Measurements from ENCODE around the gene PEX5L. TPM values are rescaled to one million over a fixed set of nuclear protein-coding genes. Genes with fewer than 3 reads are reported as not detected.

The PEX5L gene
- total and polyA plus RNA-seq, 4 experiments from 2014 or later = 0.06 TPM; not detected in 3

DNA sequence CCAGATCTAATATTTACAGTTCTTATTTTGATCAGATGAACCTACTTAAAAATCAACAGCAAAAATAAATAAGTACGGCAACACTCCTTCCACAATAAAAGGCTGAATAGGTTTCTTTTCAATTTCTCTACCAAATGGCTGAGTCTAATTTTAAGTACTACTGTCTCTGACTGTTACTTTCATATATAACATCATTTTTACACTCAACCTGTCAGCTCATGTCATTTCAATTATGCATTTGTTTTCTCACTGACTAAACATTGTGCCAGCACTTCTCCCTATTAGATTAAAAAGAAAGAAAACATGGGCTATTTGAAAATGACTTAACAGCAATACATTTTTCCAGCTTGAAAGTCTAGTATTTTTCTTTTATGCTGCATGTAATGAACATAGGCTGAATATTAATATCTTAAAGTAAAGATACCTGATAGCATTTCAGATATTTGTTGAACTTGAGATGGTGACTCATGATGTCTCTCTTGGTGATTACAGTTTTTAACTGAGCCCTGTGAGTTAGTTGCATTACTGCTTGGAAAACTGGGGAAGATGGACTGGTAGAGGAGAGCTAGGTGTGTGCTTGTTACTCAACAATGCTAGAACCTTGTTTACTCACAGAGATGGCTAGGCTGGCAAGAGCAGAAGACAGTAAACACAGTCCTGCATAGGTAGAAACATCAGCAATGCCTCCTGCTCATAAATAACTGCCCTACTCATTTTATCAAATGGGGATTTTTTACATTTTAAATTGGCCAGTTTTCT lies 73.9 kb downstream of the PEX5L start:
- H3K27me3 Mint-ChIP-seq = peaks cover 8 to 10% of the 10 kb centered on the region in 2 donors
- no peak overlapping the region for H3K27ac Mint-ChIP-seq
- CTCF ChIA-PET (ENCODE audit: partially characterized antibody) = no interaction called here

DNA sequence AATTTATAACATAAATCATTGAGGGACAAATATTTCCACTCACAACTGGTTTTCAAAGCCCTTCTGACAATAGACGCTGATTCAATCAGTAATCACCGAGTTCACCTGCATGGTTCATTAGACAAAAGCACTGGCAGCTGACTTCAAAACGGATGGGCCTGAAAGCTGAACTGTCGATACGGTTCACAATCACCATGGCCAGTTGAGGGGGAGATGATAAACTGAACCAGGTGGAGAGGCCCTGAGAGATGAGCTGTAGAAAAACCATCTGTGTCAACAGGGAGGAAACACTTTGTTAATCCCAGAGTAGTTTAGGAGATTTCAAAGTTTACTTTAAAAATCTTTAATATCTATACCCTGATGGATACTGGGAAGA lies 75.0 kb downstream of the PEX5L start:
- peaks cover 0 to 11% (median 6%) of the 10 kb centered on the region in 4 donors for H3K4me1 Mint-ChIP-seq
- intact Hi-C loops (cut with micrococcal nuclease) = no loop called here
- H3K27ac Mint-ChIP-seq = no peak overlapping the region
- no peak for DNase-seq
- ChIA-PET POLR2A (ENCODE audit: partially characterized antibody) (no interaction called here), CTCF (ENCODE audit: partially characterized antibody) (no interaction called here)
- H3K36me3 ChIP-seq (ENCODE audit: insufficient read depth, low read length) = no peaks in the 10 kb centered on the region
- H3K9me3 ChIP-seq (ENCODE audit: control insufficient read depth in 1 of 2, low read length in 2 of 2) = no peaks in the 10 kb centered on the region
- no peak overlapping the region for H3K4me3 ChIP-seq (ENCODE audit: low read length in 2 of 2)
- H3K36me3 Mint-ChIP-seq = no peaks in the 10 kb centered on the region
- H3K4me1 ChIP-seq (ENCODE audit: insufficient read depth, low read length) = peaks cover 7% of the 10 kb centered on the region
- peaks cover 7 to 10% of the 10 kb centered on the region in 2 donors for H3K27me3 Mint-ChIP-seq
- H3K27ac ChIP-seq (ENCODE audit: low read depth, low read length) = no peak overlapping the region
- peaks cover 0 to 4% (median 0%) of the 10 kb centered on the region in 8 donors for H3K9me3 Mint-ChIP-seq
- H3K27me3 ChIP-seq (ENCODE audit: insufficient read depth, low read length) = no peaks in the 10 kb centered on the region
- no peak overlapping the region for H3K4me3 Mint-ChIP-seq

More for the DNA sequence above, 73.9 kb downstream of the PEX5L start:
- no peak overlapping the region for H3K4me3 ChIP-seq (ENCODE audit: low read length in 2 of 2)
- DNase-seq = no peak
- POLR2A ChIA-PET (ENCODE audit: partially characterized antibody) = no interaction called here
- Mint-ChIP-seq H3K9me3 (peaks cover 0 to 4% (median 0%) of the 10 kb centered on the region in 8 donors), H3K4me3 (no peak overlapping the region), H3K36me3 (no peaks in the 10 kb centered on the region), H3K4me1 (peaks cover 0 to 5% (median 4%) of the 10 kb centered on the region in 4 donors)
- no peak overlapping the region for H3K27ac ChIP-seq (ENCODE audit: low read depth, low read length)
- H3K4me1 ChIP-seq (ENCODE audit: insufficient read depth, low read length) = no peaks in the 10 kb centered on the region
- no peaks in the 10 kb centered on the region for H3K36me3 ChIP-seq (ENCODE audit: insufficient read depth, low read length)
- no peaks in the 10 kb centered on the region for H3K27me3 ChIP-seq (ENCODE audit: insufficient read depth, low read length)
- no peaks in the 10 kb centered on the region for H3K9me3 ChIP-seq (ENCODE audit: control insufficient read depth in 1 of 2, low read length in 2 of 2)
- intact Hi-C loops (cut with micrococcal nuclease) = no loop called here

DNA sequence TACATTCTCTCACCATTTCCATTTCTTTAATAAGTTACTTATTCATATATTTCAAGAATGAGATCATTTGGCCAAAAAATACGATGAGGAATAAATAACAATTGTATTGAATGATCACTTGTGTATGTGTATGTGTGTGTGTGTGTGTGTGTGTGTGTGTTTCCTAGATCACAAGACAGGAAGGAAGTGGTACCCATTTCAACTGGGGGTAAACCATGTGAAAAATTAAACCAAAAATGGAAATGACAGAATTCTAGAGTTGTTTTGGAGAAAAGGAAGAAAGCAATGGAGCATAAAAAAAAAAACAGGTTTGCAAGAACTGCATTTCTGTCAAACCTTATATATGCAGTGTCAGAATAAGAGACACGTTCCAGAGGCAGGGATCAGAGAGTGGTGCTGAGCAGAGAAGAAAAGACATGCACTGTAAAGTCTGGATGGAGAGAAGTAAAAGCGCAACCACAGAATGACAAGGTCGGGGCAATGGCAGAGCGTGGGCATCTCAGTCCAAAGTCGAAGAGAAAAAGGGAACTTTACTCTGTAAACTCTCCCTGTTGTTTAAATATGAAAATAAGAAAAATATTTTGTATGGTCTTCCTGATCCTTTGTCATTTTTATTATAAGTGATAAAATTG lies 75.5 kb downstream of the PEX5L start:
- H3K36me3 Mint-ChIP-seq = no peaks in the 10 kb centered on the region
- H3K4me1 Mint-ChIP-seq = peaks cover 0 to 12% (median 7%) of the 10 kb centered on the region in 4 donors
- peaks cover 12% of the 10 kb centered on the region for H3K4me1 ChIP-seq (ENCODE audit: insufficient read depth, low read length)
- peaks cover 0 to 4% (median 0%) of the 10 kb centered on the region in 8 donors for H3K9me3 Mint-ChIP-seq
- H3K27me3 ChIP-seq (ENCODE audit: insufficient read depth, low read length) = no peaks in the 10 kb centered on the region
- intact Hi-C loops (cut with micrococcal nuclease) = no loop called here
- no peak overlapping the region for H3K4me3 Mint-ChIP-seq
- H3K27ac ChIP-seq (ENCODE audit: low read depth, low read length) = no peak overlapping the region
- no peaks in the 10 kb centered on the region for H3K36me3 ChIP-seq (ENCODE audit: insufficient read depth, low read length)
- ChIA-PET CTCF (ENCODE audit: partially characterized antibody) (no interaction called here), POLR2A (ENCODE audit: partially characterized antibody) (no interaction called here)
- DNase-seq = no peak
- H3K9me3 ChIP-seq (ENCODE audit: control insufficient read depth in 1 of 2, low read length in 2 of 2) = no peaks in the 10 kb centered on the region
- peaks cover 7 to 9% of the 10 kb centered on the region in 2 donors for H3K27me3 Mint-ChIP-seq
- H3K4me3 ChIP-seq (ENCODE audit: low read length in 2 of 2) = no peak overlapping the region
- H3K27ac Mint-ChIP-seq = no peak overlapping the region

- Mint-ChIP-seq H3K27ac (no peak overlapping the region), H3K9me3 (peaks cover 0 to 4% (median 0%) of the 10 kb centered on the region in 8 donors), H3K27me3 (peaks cover 7 to 9% of the 10 kb centered on the region in 2 donors), H3K4me3 (no peak overlapping the region), H3K36me3 (no peaks in the 10 kb centered on the region), H3K4me1 (peaks cover 0 to 12% (median 7%) of the 10 kb centered on the region in 4 donors)
- Histone ChIP-seq H3K4me1 (ENCODE audit: insufficient read depth, low read length) (peaks cover 13% of the 10 kb centered on the region), H3K27me3 (ENCODE audit: insufficient read depth, low read length) (no peaks in the 10 kb centered on the region), H3K27ac (ENCODE audit: low read depth, low read length) (no peak overlapping the region), H3K9me3 (ENCODE audit: control insufficient read depth in 1 of 2, low read length in 2 of 2) (no peaks in the 10 kb centered on the region), H3K36me3 (ENCODE audit: insufficient read depth, low read length) (no peaks in the 10 kb centered on the region), H3K4me3 (ENCODE audit: low read length in 2 of 2) (no peak overlapping the region)
- DNase-seq = no peak
- intact Hi-C loops (cut with micrococcal nuclease) = no loop called here
- ChIA-PET CTCF (ENCODE audit: partially characterized antibody) (no interaction called here), POLR2A (ENCODE audit: partially characterized antibody) (no interaction called here)
Measured at GRCh38 chr3:179958759-179959158, 78.0 kb downstream of the PEX5L start.

- H3K27ac Mint-ChIP-seq = no peak overlapping the region
- no peaks in the 10 kb centered on the region for H3K9me3 ChIP-seq (ENCODE audit: control insufficient read depth in 1 of 2, low read length in 2 of 2)
- H3K27ac ChIP-seq (ENCODE audit: low read depth, low read length) = no peak overlapping the region
- H3K4me3 Mint-ChIP-seq = no peak overlapping the region
- no peak for DNase-seq
- ChIA-PET CTCF (ENCODE audit: partially characterized antibody) (no interaction called here), POLR2A (ENCODE audit: partially characterized antibody) (no interaction called here)
- peaks cover 13% of the 10 kb centered on the region for H3K4me1 ChIP-seq (ENCODE audit: insufficient read depth, low read length)
- H3K36me3 ChIP-seq (ENCODE audit: insufficient read depth, low read length) = no peaks in the 10 kb centered on the region
- no peaks in the 10 kb centered on the region for H3K27me3 ChIP-seq (ENCODE audit: insufficient read depth, low read length)
- peaks cover 0 to 12% (median 7%) of the 10 kb centered on the region in 4 donors for H3K4me1 Mint-ChIP-seq
- H3K36me3 Mint-ChIP-seq = no peaks in the 10 kb centered on the region
- peaks cover 8 to 9% of the 10 kb centered on the region in 2 donors for H3K27me3 Mint-ChIP-seq
- no peak overlapping the region for H3K4me3 ChIP-seq (ENCODE audit: low read length in 2 of 2)
- intact Hi-C loops (cut with micrococcal nuclease) = no loop called here
- peaks cover 0 to 4% (median under 1%) of the 10 kb centered on the region in 8 donors for H3K9me3 Mint-ChIP-seq
Measured at GRCh38 chr3:179958143-179958542, 78.6 kb downstream of the PEX5L start.

GRCh38 chr3:179957264-179957845 lies 79.4 kb downstream of the PEX5L start:
- peaks cover 0 to 12% (median 7%) of the 10 kb centered on the region in 4 donors for H3K4me1 Mint-ChIP-seq
- POLR2A ChIA-PET (ENCODE audit: partially characterized antibody) = no interaction called here
- H3K27ac Mint-ChIP-seq = peak overlapping the region in 1 of 7 donors; percentile 65
- no peak overlapping the region for H3K4me3 ChIP-seq (ENCODE audit: low read length in 2 of 2)
- no peak overlapping the region for H3K27ac ChIP-seq (ENCODE audit: low read depth, low read length)
- H3K27me3 ChIP-seq (ENCODE audit: insufficient read depth, low read length) = no peaks in the 10 kb centered on the region
- no peaks in the 10 kb centered on the region for H3K9me3 ChIP-seq (ENCODE audit: control insufficient read depth in 1 of 2, low read length in 2 of 2)
- H3K4me1 ChIP-seq (ENCODE audit: insufficient read depth, low read length) = peaks cover 13% of the 10 kb centered on the region
- H3K9me3 Mint-ChIP-seq = peaks cover 0 to 4% (median under 1%) of the 10 kb centered on the region in 8 donors
- H3K36me3 Mint-ChIP-seq = no peaks in the 10 kb centered on the region
- no peak overlapping the region for H3K4me3 Mint-ChIP-seq
- CTCF ChIA-PET (ENCODE audit: partially characterized antibody) = no interaction called here
- H3K27me3 Mint-ChIP-seq = peaks cover 7 to 10% of the 10 kb centered on the region in 2 donors
- H3K36me3 ChIP-seq (ENCODE audit: insufficient read depth, low read length) = no peaks in the 10 kb centered on the region
- no peak for DNase-seq
- intact Hi-C loops (cut with micrococcal nuclease) = no loop called here

DNA sequence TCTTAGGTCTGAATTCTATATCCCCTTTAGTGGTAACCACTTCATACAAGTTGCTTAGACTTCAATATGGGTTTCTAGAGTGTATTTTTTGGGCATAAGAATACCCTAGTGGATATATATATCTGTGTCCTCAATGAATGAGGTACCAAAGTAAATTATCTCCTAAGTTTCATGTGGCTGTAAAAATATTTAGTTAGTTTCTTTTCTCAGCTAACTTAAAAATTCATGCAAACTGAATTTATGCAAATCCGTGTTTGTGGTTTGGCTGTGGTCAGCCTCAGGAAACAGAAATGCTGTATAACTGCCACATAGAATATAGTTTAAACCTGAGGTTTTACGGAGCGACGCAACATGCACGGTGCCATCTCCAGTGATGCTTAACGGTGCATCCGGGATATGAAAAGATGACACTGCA lies 80.3 kb downstream of the PEX5L start:
- peaks cover 8 to 10% of the 10 kb centered on the region in 2 donors for H3K27me3 Mint-ChIP-seq
- H3K9me3 Mint-ChIP-seq = peaks cover 0 to 4% (median under 1%) of the 10 kb centered on the region in 8 donors
- no peak overlapping the region for H3K27ac Mint-ChIP-seq
- H3K4me1 Mint-ChIP-seq = peaks cover 0 to 12% (median 7%) of the 10 kb centered on the region in 4 donors
- no peak overlapping the region for H3K27ac ChIP-seq (ENCODE audit: low read depth, low read length)
- no peaks in the 10 kb centered on the region for H3K27me3 ChIP-seq (ENCODE audit: insufficient read depth, low read length)
- no peaks in the 10 kb centered on the region for H3K9me3 ChIP-seq (ENCODE audit: control insufficient read depth in 1 of 2, low read length in 2 of 2)
- peaks cover 13% of the 10 kb centered on the region for H3K4me1 ChIP-seq (ENCODE audit: insufficient read depth, low read length)
- CTCF ChIA-PET (ENCODE audit: partially characterized antibody) = no interaction called here
- no peaks in the 10 kb centered on the region for H3K36me3 Mint-ChIP-seq
- POLR2A ChIA-PET (ENCODE audit: partially characterized antibody) = no interaction called here
- no peak overlapping the region for H3K4me3 ChIP-seq (ENCODE audit: low read length in 2 of 2)
- intact Hi-C loops (cut with micrococcal nuclease) = no loop called here
- no peaks in the 10 kb centered on the region for H3K36me3 ChIP-seq (ENCODE audit: insufficient read depth, low read length)
- DNase-seq = peak in 1 of 5 donors; percentile 4
- no peak overlapping the region for H3K4me3 Mint-ChIP-seq
